Measurements from ENCODE around the gene MAPK4.
A peak's percentile ranks its signal among the peaks of the same experiment; 100 is the strongest.

The MAPK4 gene

DNA sequence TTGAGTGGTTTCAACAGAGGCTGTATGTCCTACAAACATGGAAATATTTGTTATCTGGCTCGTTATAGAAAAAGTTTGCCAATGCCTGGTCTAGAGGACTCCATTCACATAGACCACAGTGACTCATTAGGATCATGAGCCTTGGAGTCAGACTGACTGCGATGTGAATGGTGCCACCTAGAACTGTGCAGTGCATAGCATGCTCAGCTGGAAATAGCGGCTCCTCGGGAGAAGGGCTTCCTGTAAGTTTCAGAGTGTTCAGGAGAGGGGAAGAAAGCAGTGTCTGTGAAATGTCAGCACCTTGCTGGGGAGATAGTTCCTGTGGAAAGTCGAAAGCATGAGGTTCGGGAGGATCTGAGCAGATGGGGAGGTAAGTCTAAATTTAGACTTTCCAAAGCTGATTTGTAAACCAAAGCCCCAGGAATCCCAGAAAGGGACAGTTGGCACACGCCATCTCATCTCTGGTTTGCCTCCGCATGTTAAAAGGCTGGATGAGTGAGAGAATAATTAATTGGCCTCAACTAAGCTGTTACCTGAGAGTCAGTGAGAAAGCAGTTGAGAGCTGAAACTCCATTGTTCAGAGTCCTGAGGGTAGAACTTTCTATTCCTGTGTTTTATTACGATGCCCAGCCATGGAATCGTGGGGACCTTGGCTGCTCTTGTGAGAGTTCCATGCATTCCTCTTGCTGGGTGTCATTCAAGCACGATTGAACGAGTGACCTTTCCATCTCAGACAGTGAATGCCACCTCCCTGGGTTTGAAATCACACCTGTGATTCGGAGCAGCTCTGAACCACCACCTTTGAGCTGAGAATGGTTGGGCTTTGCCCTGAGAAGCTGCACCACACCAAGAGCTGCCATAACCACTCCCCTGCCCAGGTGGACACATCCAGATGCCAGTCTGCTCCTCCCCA lies 99.5 kb downstream of the MAPK4 start:
- H3K9ac ChIP-seq (ENCODE audit: low read depth, low read length) = no peak overlapping the region
- no peak for TF ChIP-seq EZH2 (IDR thresholded peaks at IDR 0.05; ENCODE audit: borderline replicate concordance, low read depth, low read length, severe bottlenecking)
- TF ChIP-seq, protein P1, sequence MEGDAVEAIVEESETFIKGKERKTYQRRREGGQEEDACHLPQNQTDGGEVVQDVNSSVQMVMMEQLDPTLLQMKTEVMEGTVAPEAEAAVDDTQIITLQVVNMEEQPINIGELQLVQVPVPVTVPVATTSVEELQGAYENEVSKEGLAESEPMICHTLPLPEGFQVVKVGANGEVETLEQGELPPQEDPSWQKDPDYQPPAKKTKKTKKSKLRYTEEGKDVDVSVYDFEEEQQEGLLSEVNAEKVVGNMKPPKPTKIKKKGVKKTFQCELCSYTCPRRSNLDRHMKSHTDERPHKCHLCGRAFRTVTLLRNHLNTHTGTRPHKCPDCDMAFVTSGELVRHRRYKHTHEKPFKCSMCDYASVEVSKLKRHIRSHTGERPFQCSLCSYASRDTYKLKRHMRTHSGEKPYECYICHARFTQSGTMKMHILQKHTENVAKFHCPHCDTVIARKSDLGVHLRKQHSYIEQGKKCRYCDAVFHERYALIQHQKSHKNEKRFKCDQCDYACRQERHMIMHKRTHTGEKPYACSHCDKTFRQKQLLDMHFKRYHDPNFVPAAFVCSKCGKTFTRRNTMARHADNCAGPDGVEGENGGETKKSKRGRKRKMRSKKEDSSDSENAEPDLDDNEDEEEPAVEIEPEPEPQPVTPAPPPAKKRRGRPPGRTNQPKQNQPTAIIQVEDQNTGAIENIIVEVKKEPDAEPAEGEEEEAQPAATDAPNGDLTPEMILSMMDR (IDR thresholded peaks at IDR 0.05; ENCODE audit: borderline replicate concordance, extremely low read depth, low read length, poor library complexity, severe bottlenecking) = no peak
- no peaks in the 10 kb centered on the region for H3K79me2 ChIP-seq (ENCODE audit: insufficient read depth, low read length)
- ATAC-seq (ENCODE audit: insufficient read depth, low read depth) (no peak), DNase-seq (no peak)
- no peak overlapping the region for H3K4me3 ChIP-seq (ENCODE audit: low read depth in 1 of 2, low read length in 2 of 2)
- no peak overlapping the region for H2AFZ ChIP-seq (ENCODE audit: low read depth, low read length)
- no peaks in the 10 kb centered on the region for H3K4me1 ChIP-seq (ENCODE audit: insufficient read depth, low read length)
- H3K4me2 ChIP-seq (ENCODE audit: insufficient read depth, low read length) = no peak overlapping the region
- H4K20me1 ChIP-seq (ENCODE audit: insufficient read depth, low read length) = no peaks in the 10 kb centered on the region
- H3K9me3 ChIP-seq (ENCODE audit: insufficient read depth, low read length, severe bottlenecking) = peaks cover 2% of the 10 kb centered on the region
- no peak overlapping the region for H3K27ac ChIP-seq (ENCODE audit: low read length)
- H3K27me3 ChIP-seq (ENCODE audit: insufficient read depth, low read length, poor library complexity) = no peaks in the 10 kb centered on the region
- H3K36me3 ChIP-seq (ENCODE audit: insufficient read depth, low read length) = no peaks in the 10 kb centered on the region

DNA sequence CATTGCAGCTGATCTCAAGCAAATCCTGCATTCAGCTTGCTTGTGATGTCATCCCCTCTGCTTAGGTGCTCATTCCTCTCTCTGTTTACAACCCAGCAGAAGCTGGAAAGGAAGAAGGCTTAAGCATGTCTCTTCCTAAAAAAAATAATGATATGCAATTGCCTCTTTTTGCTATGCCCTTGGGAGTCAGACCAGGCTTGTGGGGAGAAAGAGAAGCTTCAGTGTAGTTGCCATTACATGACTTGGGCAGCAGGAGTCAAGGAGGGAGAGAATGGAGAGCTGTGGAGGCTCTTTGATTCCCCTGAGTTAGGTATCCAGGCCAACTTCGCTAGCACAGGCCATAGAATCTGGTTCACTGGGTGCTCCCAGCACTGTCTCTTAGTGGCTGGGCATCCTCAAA lies 101.1 kb downstream of the MAPK4 start:
- H3K27ac ChIP-seq (ENCODE audit: low read length) = no peak overlapping the region
- DNase-seq = no peak
- H2AFZ ChIP-seq (ENCODE audit: low read depth, low read length) = no peak overlapping the region
- H3K4me3 ChIP-seq (ENCODE audit: low read depth in 1 of 2, low read length in 2 of 2) = no peak overlapping the region
- no peaks in the 10 kb centered on the region for H4K20me1 ChIP-seq (ENCODE audit: insufficient read depth, low read length)
- no peaks in the 10 kb centered on the region for H3K79me2 ChIP-seq (ENCODE audit: insufficient read depth, low read length)
- no peak for ATAC-seq (ENCODE audit: insufficient read depth, low read depth)
- H3K4me2 ChIP-seq (ENCODE audit: insufficient read depth, low read length) = no peak overlapping the region
- no peaks in the 10 kb centered on the region for H3K27me3 ChIP-seq (ENCODE audit: insufficient read depth, low read length, poor library complexity)
- peaks cover 2% of the 10 kb centered on the region for H3K9me3 ChIP-seq (ENCODE audit: insufficient read depth, low read length, severe bottlenecking)
- TF ChIP-seq, protein P1 (IDR thresholded peaks at IDR 0.05; ENCODE audit: borderline replicate concordance, extremely low read depth, low read length, poor library complexity, severe bottlenecking) = no peak
- H3K4me1 ChIP-seq (ENCODE audit: insufficient read depth, low read length) = no peaks in the 10 kb centered on the region
- no peaks in the 10 kb centered on the region for H3K36me3 ChIP-seq (ENCODE audit: insufficient read depth, low read length)
- H3K9ac ChIP-seq (ENCODE audit: low read depth, low read length) = no peak overlapping the region

DNA sequence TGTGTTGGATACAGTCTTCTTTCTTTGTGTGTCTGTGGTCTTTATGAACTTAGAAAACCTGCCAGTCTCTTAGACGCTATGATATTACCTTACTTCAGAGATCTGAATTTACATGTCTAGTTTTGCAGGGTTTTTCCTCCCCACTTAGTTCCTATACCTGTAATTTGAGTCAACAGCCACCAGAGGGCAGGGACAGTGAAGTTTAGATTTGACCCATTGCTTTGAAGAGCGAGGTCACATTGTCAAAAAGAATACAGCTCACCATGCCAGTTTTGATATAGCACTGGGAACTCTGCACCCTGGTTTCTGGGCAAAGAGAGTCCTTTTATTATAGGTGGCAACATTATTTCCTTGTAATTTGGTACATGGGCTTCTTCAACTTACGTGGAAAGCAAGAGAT lies 102.3 kb downstream of the MAPK4 start:
- no peaks in the 10 kb centered on the region for H3K36me3 ChIP-seq (ENCODE audit: insufficient read depth, low read length)
- no peak overlapping the region for H3K4me3 ChIP-seq (ENCODE audit: low read depth in 1 of 2, low read length in 2 of 2)
- no peaks in the 10 kb centered on the region for H3K79me2 ChIP-seq (ENCODE audit: insufficient read depth, low read length)
- no peak for TF ChIP-seq EZH2 (IDR thresholded peaks at IDR 0.05; ENCODE audit: borderline replicate concordance, low read depth, low read length, severe bottlenecking)
- TF ChIP-seq, protein P1 (IDR thresholded peaks at IDR 0.05; ENCODE audit: borderline replicate concordance, extremely low read depth, low read length, poor library complexity, severe bottlenecking) = peak; percentile 57
- no peak overlapping the region for H3K4me2 ChIP-seq (ENCODE audit: insufficient read depth, low read length)
- peaks cover 2% of the 10 kb centered on the region for H3K9me3 ChIP-seq (ENCODE audit: insufficient read depth, low read length, severe bottlenecking)
- H4K20me1 ChIP-seq (ENCODE audit: insufficient read depth, low read length) = no peaks in the 10 kb centered on the region
- H2AFZ ChIP-seq (ENCODE audit: low read depth, low read length) = no peak overlapping the region
- H3K9ac ChIP-seq (ENCODE audit: low read depth, low read length) = no peak overlapping the region
- ATAC-seq (ENCODE audit: insufficient read depth, low read depth) = no peak
- H3K4me1 ChIP-seq (ENCODE audit: insufficient read depth, low read length) = no peaks in the 10 kb centered on the region
- no peak for DNase-seq
- H3K27me3 ChIP-seq (ENCODE audit: insufficient read depth, low read length, poor library complexity) = no peaks in the 10 kb centered on the region
- H3K27ac ChIP-seq (ENCODE audit: low read length) = no peak overlapping the region

Measured in DND-41 (cell line).